HepG2 (cell line): Measurements from ENCODE around the gene SCARB2. TPM values are rescaled to one million over a fixed set of nuclear protein-coding genes. Genes with fewer than 3 reads are reported as not detected.
A peak's percentile ranks its signal among the peaks of the same experiment; 100 is the strongest.

ENCODE experiments used
- ELF3 ChIP-seq: IDR thresholded peaks from 2 replicates; pipeline ENCODE4 v1.6.1; 2016; ENCODE audit warnings: missing genetic modification reagents, missing compliant biosample characterization
- FLYWCH1 ChIP-seq: sonication (generic); formaldehyde crosslinking; IDR thresholded peaks from 2 replicates; pipeline ENCODE4 v1.8.1; 2023; ENCODE audit warnings: mild to moderate bottlenecking, missing genetic modification reagents
- JARID2 ChIP-seq: sonication (generic); formaldehyde crosslinking; IDR thresholded peaks from 2 replicates; pipeline ENCODE4 v1.8.1; 2023; ENCODE audit warnings: missing genetic modification reagents, inconsistent platforms; ENCODE audit not compliant: insufficient replicate concordance
- JUNB ChIP-seq: sonication (generic); formaldehyde crosslinking; IDR thresholded peaks from 2 replicates; pipeline ENCODE4 v1.8.0; 2022; ENCODE audit warnings: missing genetic modification reagents, mild to moderate bottlenecking, borderline replicate concordance
- POLR2A ChIP-seq, 2 experiments: IDR thresholded peaks; 2 replicates each; pipeline ENCODE4 v1.6.1; 2011; ENCODE audit warnings: low read depth in 2 of 2, low read length in 2 of 2, mild to moderate bottlenecking in 1 of 2, moderate library complexity in 1 of 2; ENCODE audit not compliant: insufficient read depth in 1 of 2
- TFE3 ChIP-seq: IDR thresholded peaks from 2 replicates; pipeline ENCODE4 v1.6.1; 2016
- ZEB1 ChIP-seq: IDR thresholded peaks from 2 replicates; pipeline ENCODE4 v1.6.1; 2012; ENCODE audit warnings: mild to moderate bottlenecking, low read depth, inconsistent platforms; ENCODE audit not compliant: insufficient replicate concordance
- ZKSCAN8 ChIP-seq: IDR thresholded peaks from 2 replicates; pipeline ENCODE4 v1.6.1; 2016; ENCODE audit warnings: borderline replicate concordance, missing genetic modification reagents, missing compliant biosample characterization
- ZNF251 ChIP-seq: sonication (generic); formaldehyde crosslinking; IDR thresholded peaks from 2 replicates; pipeline ENCODE4 v1.9.0; 2021; ENCODE audit warnings: mild to moderate bottlenecking, missing genetic modification reagents
- ZNF326 ChIP-seq: sonication (generic); formaldehyde crosslinking; IDR thresholded peaks from 2 replicates; pipeline ENCODE4 v1.4.0; 2020; ENCODE audit warnings: missing genetic modification reagents, borderline replicate concordance
- ZNF547 ChIP-seq: sonication (generic); formaldehyde crosslinking; IDR thresholded peaks from 2 replicates; pipeline ENCODE4 v1.5.1; 2020; ENCODE audit warnings: mild to moderate bottlenecking, missing genetic modification reagents
- polyA plus RNA-seq, 8 experiments: library from polyadenylated mRNA; depleted of rRNA in 3 of 8; stranded (reverse) in 7 of 8; unstranded in 1 of 8; fragments of >200 nt; fragmentation: Illumina TruSeq in 4 of 8; extraction: Trizol in 4 of 8; gene quantifications; 2 replicates each; pipeline versions ENCODE4 v1.2.1 to v1.2.3, GENCODE V29; 2011 to 2016; ENCODE audit warnings: low read depth in 4 of 8, missing spikeins in 1 of 8, mixed read lengths in 1 of 8; ENCODE audit not compliant: insufficient read depth in 1 of 8
- total RNA-seq, 5 experiments: library from RNA; depleted of rRNA; stranded (reverse); fragments of >200 nt; fragmentation: Illumina TruSeq; extraction: Trizol; gene quantifications; 2 replicates each; pipeline ENCODE4 v1.2.3, GENCODE V29; 2016; ENCODE audit warnings: low read depth in 1 of 5
- TF ChIP-seq, protein P1 (sequence below): sonication (generic); formaldehyde crosslinking; IDR thresholded peaks from 2 replicates; pipeline ENCODE4 v1.8.0; 2022; ENCODE audit warnings: missing genetic modification reagents, low read depth, mild to moderate bottlenecking, borderline replicate concordance
- TF ChIP-seq, protein P2 (sequence below): sonication (generic); formaldehyde crosslinking; IDR thresholded peaks from 2 replicates; pipeline ENCODE4 v1.4.0; 2020; ENCODE audit warnings: missing genetic modification reagents
- TF ChIP-seq, protein P3 (sequence below): sonication (generic); formaldehyde crosslinking; IDR thresholded peaks from 2 replicates; pipeline ENCODE4 v1.5.1; 2020; ENCODE audit warnings: mild to moderate bottlenecking, missing genetic modification reagents

SCARB2 gene
- total and polyA plus RNA-seq, 2 of the 13 experiments (the other 11 are each of a cell fraction or from before 2014, with no cell fraction given), result 40.6 to 43.4 TPM

- TF ChIP-seq TFE3 (CRISPR knock-in tag), result peak; percentile 60; the same call in 1 of the 2 replicates
- TF ChIP-seq, protein P1, sequence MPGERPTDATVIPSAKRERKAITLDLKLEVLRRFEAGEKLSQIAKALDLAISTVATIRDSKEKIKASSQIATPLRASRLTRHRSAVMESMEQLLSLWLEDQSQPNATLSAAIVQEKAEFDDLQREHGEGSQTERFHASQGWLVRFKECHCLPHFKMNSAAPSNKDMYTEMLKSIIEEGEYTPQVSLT (CRISPR knock-in tag), result no peak
- TF ChIP-seq ZNF547 (CRISPR knock-in tag), result peak; percentile 65; the same call in 1 of the 2 replicates
- no peak for TF ChIP-seq ZEB1
- TF ChIP-seq ZKSCAN8, result 0 out of 2 replicates have a peak, but pooled peaks have one; percentile 36
- TF ChIP-seq ZNF251 (CRISPR knock-in tag), result no peak
- TF ChIP-seq, protein P2, sequence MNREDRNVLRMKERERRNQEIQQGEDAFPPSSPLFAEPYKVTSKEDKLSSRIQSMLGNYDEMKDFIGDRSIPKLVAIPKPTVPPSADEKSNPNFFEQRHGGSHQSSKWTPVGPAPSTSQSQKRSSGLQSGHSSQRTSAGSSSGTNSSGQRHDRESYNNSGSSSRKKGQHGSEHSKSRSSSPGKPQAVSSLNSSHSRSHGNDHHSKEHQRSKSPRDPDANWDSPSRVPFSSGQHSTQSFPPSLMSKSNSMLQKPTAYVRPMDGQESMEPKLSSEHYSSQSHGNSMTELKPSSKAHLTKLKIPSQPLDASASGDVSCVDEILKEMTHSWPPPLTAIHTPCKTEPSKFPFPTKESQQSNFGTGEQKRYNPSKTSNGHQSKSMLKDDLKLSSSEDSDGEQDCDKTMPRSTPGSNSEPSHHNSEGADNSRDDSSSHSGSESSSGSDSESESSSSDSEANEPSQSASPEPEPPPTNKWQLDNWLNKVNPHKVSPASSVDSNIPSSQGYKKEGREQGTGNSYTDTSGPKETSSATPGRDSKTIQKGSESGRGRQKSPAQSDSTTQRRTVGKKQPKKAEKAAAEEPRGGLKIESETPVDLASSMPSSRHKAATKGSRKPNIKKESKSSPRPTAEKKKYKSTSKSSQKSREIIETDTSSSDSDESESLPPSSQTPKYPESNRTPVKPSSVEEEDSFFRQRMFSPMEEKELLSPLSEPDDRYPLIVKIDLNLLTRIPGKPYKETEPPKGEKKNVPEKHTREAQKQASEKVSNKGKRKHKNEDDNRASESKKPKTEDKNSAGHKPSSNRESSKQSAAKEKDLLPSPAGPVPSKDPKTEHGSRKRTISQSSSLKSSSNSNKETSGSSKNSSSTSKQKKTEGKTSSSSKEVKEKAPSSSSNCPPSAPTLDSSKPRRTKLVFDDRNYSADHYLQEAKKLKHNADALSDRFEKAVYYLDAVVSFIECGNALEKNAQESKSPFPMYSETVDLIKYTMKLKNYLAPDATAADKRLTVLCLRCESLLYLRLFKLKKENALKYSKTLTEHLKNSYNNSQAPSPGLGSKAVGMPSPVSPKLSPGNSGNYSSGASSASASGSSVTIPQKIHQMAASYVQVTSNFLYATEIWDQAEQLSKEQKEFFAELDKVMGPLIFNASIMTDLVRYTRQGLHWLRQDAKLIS, result no peak
- TF ChIP-seq FLYWCH1, result no peak
- TF ChIP-seq JUNB (CRISPR knock-in tag), result no peak
- TF ChIP-seq ZNF326 (CRISPR knock-in tag), result no peak
- no peak for TF ChIP-seq POLR2A (IDR thresholded peaks at IDR 0.05; ENCODE audit: insufficient read depth in 1 of 2, low read depth in 2 of 2, low read length in 2 of 2)
- TF ChIP-seq, protein P3, sequence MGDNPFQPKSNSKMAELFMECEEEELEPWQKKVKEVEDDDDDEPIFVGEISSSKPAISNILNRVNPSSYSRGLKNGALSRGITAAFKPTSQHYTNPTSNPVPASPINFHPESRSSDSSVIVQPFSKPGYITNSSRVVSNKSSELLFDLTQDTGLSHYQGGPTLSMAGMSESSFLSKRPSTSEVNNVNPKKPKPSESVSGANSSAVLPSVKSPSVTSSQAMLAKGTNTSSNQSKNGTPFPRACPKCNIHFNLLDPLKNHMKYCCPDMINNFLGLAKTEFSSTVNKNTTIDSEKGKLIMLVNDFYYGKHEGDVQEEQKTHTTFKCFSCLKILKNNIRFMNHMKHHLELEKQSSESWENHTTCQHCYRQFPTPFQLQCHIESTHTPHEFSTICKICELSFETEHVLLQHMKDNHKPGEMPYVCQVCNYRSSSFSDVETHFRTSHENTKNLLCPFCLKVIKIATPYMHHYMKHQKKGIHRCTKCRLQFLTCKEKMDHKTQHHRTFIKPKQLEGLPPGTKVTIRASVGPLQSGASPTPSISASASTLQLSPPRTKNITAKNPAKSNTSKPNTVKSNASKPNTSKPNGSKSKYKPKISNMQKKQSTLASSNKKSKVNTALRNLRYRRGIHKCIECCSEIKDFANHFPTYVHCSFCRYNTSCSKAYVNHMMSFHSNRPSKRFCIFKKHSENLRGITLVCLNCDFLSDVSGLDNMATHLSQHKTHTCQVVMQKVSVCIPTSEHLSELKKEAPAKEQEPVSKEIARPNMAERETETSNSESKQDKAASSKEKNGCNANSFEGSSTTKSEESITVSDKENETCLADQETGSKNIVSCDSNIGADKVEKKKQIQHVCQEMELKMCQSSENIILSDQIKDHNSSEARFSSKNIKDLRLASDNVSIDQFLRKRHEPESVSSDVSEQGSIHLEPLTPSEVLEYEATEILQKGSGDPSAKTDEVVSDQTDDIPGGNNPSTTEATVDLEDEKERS, result 0 out of 2 replicates have a peak, but pooled peaks have one; percentile 16
- peak; percentile 33; the same call in 1 of the 2 replicates for TF ChIP-seq ELF3 (CRISPR knock-in tag)
- TF ChIP-seq JARID2, result no peak
These were observed 38.0 kb upstream of the SCARB2 start, which contains the start of gene FAM47E (continued) for GRCh38 chr4:76251441-76252270.
